Fibroblast of upper back skin (primary cell): ENCODE measurements around the gene BARX2.
"Not testable (repeated sequence)": the region's sequence is repeated elsewhere in the genome, so short reads cannot be mapped to it uniquely, and the experiment has no call there.

Source experiments
- DNase-seq: peaks from one replicate; pipeline ENCODE4 v3.0.0-alpha.2; 2013

The BARX2 gene

GRCh38 chr11:129375751-129376657, at the start of gene BARX2:
BARX2 (plus strand) TSS chr11:129375848; CDS start chr11:129376036, 188 bp downstream.
- DNase-seq: peak; percentile 54

GRCh38 chr11:129326921-129327320, 48.7 kb upstream of the BARX2 start:
- no peak for DNase-seq

GRCh38 chr11:129327708-129328107, 47.9 kb upstream of the BARX2 start:
- DNase-seq: not testable (repeated sequence)

GRCh38 chr11:129328756-129329155, 46.9 kb upstream of the BARX2 start:
- DNase-seq: no peak

- no peak for DNase-seq
Observed at GRCh38 chr11:129331217-129331616, 44.4 kb upstream of the BARX2 start.

- DNase-seq: peak; percentile 74
Observed at GRCh38 chr11:129331871-129332274, 43.8 kb upstream of the BARX2 start.

GRCh38 chr11:129333873-129334272, 41.8 kb upstream of the BARX2 start:
- no peak for DNase-seq

- DNase-seq: not testable (repeated sequence)
Observed at GRCh38 chr11:129344301-129344940, 31.2 kb upstream of the BARX2 start.

- no peak for DNase-seq
Observed at GRCh38 chr11:129346916-129347315, 28.7 kb upstream of the BARX2 start.

- DNase-seq: no peak
Observed at GRCh38 chr11:129348813-129349212, 26.8 kb upstream of the BARX2 start.

- no peak for DNase-seq
Observed at GRCh38 chr11:129352676-129353075, 23.0 kb upstream of the BARX2 start.

GRCh38 chr11:129354691-129355090, 21.0 kb upstream of the BARX2 start:
- no peak for DNase-seq

- no peak for DNase-seq
Observed at GRCh38 chr11:129359748-129360147, 15.9 kb upstream of the BARX2 start.

- DNase-seq: peak; percentile 81
Observed at GRCh38 chr11:129364143-129364654, 11.4 kb upstream of the BARX2 start.

GRCh38 chr11:129365816-129366215, 9.8 kb upstream of the BARX2 start:
- no peak for DNase-seq

GRCh38 chr11:129366737-129367597, 8.7 kb upstream of the BARX2 start:
- no peak for DNase-seq

GRCh38 chr11:129368889-129369672, 6.6 kb upstream of the BARX2 start:
- no peak for DNase-seq

GRCh38 chr11:129370715-129371114, 4.9 kb upstream of the BARX2 start:
- no peak for DNase-seq

GRCh38 chr11:129372609-129373488, 2.8 kb upstream of the BARX2 start:
- DNase-seq: no peak

- no peak for DNase-seq
Observed at GRCh38 chr11:129373489-129373953, 2.1 kb upstream of the BARX2 start.
